ENCODE data around the gene ELK4. TPM values are rescaled to one million over a fixed set of nuclear protein-coding genes. Genes with fewer than 3 reads are reported as not detected.

Gene ELK4, protein sequence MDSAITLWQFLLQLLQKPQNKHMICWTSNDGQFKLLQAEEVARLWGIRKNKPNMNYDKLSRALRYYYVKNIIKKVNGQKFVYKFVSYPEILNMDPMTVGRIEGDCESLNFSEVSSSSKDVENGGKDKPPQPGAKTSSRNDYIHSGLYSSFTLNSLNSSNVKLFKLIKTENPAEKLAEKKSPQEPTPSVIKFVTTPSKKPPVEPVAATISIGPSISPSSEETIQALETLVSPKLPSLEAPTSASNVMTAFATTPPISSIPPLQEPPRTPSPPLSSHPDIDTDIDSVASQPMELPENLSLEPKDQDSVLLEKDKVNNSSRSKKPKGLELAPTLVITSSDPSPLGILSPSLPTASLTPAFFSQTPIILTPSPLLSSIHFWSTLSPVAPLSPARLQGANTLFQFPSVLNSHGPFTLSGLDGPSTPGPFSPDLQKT
- total RNA-seq (2014; rRNA removed; shearing (Covaris generic); ENCODE audit: low replicate concordance): 16.5 and 20.9 TPM in 2 replicates

DNA sequence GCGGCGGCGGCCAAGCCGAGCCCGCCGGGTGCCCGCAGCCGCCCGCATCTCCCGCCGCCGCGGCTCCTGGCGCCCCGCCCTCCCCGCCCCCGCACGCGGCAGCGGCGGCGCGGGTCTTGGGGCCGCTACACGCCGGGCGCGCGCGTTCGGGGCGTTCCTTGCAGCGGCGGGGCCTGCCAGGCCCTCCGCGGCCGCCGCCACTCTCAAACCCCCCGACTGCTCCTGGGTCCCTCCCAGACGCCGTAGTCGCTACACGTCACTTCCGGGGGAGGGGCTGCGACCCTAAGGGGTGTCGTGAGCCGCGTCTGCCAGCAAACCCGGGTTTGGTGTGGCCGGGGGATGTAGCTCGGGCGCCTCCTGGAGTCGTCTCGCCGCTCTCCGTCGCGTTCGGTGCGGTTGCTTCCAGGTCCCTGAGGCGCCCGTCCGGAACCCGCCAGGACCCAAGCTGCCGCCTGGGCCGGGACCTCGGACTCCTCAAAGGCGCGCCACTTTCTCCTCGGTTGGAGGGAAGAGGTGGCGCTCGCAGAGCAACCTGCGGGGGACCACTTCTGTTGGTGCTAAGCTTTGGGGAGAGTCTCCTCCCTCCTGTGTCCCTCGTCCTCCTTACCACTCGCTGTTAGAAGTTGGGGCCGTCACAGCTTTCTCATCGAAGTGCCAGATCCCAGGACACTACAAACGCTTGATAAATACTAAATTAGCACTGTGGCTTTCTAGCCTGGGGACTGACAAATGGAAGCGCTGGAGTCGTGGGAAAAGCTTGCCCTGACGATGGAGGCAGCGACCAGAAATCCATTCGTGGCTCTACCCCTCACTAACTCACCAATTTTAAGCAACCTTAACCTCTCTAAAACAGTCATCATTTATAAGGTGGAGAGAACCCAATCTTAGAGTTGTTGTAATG is at the start of gene ELK4:
ELK4 (minus strand) TSS at position 244 of the 901 bp plus-strand sequence. CDS start 8,129 bp downstream, outside the sequence.
- DNase-seq: peak; percentile 99
- no peaks in the 10 kb centered on the region for H3K9me3 ChIP-seq

DNA sequence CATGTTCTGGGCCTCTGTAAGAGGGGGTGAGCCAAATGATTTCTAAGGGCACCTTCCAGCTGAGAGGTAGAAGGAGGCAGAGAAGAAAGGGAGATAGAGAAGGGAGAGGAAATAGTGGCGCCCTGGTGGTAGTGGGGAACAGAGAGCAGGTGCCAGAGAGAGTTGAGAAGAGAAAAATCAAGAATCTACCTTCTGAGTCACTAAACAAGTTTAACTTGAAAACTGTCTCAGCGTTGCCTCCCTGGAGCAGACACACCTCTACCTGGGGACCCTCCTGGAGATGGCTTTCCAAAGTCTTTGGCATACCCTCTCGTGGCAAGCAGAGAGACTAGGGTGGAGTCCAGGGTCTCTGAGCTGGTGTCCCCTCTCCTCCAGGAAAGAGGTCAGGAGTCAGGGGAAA is 49.6 kb upstream of the ELK4 start:
- DNase-seq: no peak
- Histone ChIP-seq H3K9me3 (no peaks in the 10 kb centered on the region), H3K27me3 (peaks cover 4% of the 10 kb centered on the region; the same call in 1 of the 2 replicates), H3K36me3 (no peaks in the 10 kb centered on the region), H3K4me3 (no peak overlapping the region)

More for the DNA sequence above, at the start of gene ELK4:
- Histone ChIP-seq H3K27me3 (no peaks in the 10 kb centered on the region), H3K4me3 (peak within 1 kb of the TSS; percentile 87), H3K36me3 (peaks cover 18% of the 10 kb centered on the region)

DNA sequence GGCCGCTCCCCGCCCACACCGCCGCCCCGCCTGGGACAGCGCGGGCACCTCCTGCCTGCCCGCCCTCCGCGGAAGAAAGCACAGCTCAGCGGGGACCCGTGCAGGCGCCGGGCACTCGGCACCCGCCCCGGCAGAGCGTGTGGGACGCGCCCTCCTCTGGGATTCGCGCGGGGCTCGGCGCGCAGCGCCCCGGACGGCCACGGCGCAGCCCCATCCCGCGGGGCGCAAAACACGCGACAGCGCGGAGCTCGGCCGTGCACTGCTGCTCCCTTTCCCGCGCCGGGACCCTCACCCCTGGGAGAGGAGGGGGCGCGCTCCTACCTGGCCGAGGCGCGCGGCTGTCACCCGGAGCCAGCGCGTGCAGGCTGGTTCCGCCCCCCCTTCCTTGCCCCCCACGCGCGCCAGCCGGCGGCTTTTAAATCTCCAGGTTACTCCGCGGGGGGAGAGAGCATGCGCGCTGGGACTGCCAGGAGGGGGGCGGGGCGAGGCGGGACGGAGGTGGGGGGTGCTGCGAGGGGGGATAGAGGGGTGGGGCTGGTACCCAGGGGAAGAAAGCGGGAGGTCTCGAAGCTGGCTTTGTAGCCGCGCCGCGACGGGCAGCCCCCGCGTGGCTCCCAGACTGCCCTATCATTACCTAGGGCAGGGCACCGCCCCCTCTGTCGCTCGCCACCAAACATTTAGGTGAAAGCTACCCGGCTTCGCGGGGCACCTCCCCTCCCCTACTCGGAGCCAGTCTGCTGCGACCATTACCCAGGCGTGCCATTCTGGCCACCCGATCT is 48.5 kb upstream of the ELK4 start, which contains the start of gene SLC45A3:
SLC45A3 (minus strand) TSS at position 437 of the 779 bp plus-strand sequence. CDS start 15,853 bp downstream, outside the sequence.
- peaks cover 4% of the 10 kb centered on the region; the same call in 1 of the 2 replicates for H3K27me3 ChIP-seq
- peak within 1 kb of the TSS; percentile 57 for H3K4me3 ChIP-seq
- H3K36me3 ChIP-seq: no peaks in the 10 kb centered on the region
- no peaks in the 10 kb centered on the region for H3K9me3 ChIP-seq
- DNase-seq: peak; percentile 26

DNA sequence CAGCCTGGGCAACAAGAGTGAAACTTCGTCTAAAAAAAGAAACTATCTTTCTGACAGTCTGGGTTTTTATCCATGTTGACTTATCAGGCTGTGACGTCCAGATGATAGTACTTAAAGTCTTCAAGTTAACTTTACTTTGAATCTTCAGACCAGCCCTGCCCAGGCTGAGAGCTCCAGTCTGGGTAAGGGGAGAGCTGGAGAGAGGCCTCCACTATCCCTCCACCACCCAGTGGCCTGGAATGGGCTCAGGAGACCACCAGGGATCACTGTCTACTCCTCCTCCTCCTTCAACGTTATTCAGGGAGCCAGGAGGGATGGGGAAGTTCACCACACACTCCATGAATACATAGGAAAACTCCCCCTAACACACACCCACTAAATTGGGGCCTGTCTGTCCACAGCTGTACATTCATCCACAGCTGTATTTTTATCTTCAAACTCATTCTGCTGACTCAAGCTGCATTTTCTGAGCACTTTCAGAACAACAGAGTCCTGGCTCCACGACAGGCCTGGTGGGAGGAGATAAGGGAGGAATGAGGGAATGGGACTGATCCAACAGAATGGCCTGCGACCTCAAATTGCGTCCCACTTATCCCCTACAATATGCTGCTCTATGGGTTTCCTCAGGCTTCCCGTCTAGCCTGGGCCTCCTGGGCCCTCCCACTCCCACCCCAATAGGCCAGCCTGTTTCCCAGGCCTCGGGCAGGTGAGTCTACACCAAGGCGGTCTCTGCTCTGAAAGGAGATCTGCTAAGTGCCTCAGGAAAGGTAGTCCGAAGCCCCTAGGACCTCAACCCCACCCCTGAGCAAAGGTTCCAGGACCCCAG is 46.7 kb upstream of the ELK4 start:
- Histone ChIP-seq H3K36me3 (no peaks in the 10 kb centered on the region), H3K27me3 (peaks cover 4% of the 10 kb centered on the region; the same call in 1 of the 2 replicates), H3K4me3 (no peak overlapping the region), H3K9me3 (no peaks in the 10 kb centered on the region)
- no peak for DNase-seq

DNA sequence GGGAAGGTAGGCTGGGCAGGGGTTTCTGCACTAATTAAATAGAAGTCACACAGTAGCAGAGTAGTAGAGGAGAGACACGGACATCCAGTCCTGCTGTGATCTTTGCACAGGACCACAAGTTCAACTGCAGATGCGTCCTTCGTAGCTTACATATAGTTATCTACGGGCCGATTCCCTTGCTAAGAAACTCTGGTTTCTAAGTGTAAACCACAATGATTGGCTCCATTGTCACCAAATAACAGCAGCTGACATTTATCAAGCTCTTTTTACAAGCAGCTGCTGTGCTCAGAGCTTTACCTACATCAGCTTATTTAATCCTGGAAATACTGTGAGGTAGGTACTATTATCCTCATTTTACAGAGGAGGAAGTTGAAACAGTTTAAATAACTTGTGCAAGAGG is 45.4 kb upstream of the ELK4 start:
- Histone ChIP-seq H3K4me3 (no peak overlapping the region), H3K9me3 (no peaks in the 10 kb centered on the region), H3K36me3 (no peaks in the 10 kb centered on the region), H3K27me3 (peaks cover 4% of the 10 kb centered on the region; the same call in 1 of the 2 replicates)
- DNase-seq: no peak

DNA sequence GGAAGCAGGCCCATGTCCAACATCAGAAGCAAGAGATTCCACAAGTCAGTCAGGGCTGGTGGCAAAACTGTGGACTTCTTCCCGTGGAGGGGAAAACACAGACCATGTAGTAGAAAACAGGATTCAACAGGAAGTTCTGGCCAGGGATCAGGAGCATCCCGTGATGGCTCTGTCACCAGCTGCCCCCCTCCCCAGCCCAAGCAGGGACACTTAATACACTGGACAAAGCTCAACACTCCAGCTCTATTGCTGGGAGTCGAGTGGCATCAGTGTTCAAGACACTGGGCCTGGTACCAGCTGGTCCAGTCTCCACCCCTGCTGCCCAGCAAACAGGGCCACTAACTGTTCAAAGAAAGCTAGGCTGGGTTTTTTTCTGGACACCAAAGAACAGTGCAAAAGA is 44.8 kb upstream of the ELK4 start:
- no peaks in the 10 kb centered on the region for H3K9me3 ChIP-seq
- H3K4me3 ChIP-seq: no peak overlapping the region
- no peaks in the 10 kb centered on the region for H3K36me3 ChIP-seq
- H3K27me3 ChIP-seq: peaks cover 4% of the 10 kb centered on the region; the same call in 1 of the 2 replicates
- no peak for DNase-seq

DNA sequence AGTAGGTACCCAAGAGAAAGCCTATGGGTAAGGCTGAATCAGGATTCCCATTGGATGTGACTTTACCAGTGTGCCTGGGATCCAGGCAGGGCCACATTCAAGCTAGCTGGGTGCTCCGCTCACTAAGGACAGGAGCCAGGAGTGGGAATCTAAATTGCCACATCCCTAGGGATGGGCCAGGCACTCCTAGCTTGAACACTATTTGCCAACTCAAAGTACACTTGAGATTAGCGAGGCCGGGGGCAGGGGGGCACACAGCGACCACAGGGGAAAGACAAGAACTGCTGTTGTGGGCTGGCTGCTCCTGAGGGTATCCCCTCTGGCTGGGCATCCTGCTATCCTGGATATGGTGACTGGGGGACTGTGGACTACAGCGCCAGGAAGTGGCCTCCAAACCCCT is 44.2 kb upstream of the ELK4 start:
- no peak for DNase-seq
- H3K36me3 ChIP-seq: no peaks in the 10 kb centered on the region
- H3K4me3 ChIP-seq: no peak overlapping the region
- no peaks in the 10 kb centered on the region for H3K9me3 ChIP-seq
- H3K27me3 ChIP-seq: peaks cover 4% of the 10 kb centered on the region; the same call in 1 of the 2 replicates

DNA sequence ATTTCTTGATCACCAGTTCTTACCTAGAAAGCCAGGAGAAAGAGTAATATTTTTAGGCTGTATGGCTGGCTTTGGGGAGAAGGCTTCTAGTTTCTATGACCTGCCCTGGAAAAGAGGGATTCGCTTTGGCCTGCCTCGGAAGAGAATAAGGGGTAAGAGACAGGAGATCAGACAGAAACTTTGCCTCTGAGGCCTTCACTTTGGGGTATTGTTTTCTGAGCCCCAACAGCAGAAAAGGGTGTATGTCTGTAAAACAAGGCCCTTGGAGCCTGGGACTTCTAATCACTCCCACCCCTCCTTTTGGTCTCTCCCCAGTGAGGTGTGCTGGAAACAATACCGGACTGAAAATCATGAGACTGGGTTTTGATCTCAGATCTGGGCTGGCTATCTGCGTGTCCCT is 43.4 kb upstream of the ELK4 start:
- Histone ChIP-seq H3K4me3 (no peak overlapping the region), H3K27me3 (no peaks in the 10 kb centered on the region), H3K9me3 (no peaks in the 10 kb centered on the region), H3K36me3 (no peaks in the 10 kb centered on the region)
- DNase-seq: no peak

DNA sequence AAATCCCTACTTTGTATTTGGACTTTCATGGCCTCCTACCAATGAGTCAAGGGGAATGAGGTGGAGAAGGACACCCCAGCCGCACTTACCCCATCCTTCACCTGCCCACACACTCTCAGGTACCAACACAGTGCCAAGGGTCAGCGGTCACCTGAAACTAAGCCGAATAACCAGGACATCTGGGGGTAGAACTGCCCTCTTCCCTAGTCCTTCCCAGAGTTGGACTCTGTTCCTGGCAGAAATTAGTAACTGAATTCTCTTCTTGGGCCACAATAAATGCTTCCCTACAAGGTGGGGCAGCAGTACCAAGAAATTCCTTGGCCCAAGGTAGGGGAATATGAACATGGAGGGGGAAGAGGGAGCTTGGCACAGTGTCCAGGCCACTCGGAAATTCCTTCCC is 41.2 kb upstream of the ELK4 start:
- no peaks in the 10 kb centered on the region for H3K27me3 ChIP-seq
- H3K36me3 ChIP-seq: no peaks in the 10 kb centered on the region
- H3K9me3 ChIP-seq: no peaks in the 10 kb centered on the region
- no peak for DNase-seq
- no peak overlapping the region for H3K4me3 ChIP-seq

DNA sequence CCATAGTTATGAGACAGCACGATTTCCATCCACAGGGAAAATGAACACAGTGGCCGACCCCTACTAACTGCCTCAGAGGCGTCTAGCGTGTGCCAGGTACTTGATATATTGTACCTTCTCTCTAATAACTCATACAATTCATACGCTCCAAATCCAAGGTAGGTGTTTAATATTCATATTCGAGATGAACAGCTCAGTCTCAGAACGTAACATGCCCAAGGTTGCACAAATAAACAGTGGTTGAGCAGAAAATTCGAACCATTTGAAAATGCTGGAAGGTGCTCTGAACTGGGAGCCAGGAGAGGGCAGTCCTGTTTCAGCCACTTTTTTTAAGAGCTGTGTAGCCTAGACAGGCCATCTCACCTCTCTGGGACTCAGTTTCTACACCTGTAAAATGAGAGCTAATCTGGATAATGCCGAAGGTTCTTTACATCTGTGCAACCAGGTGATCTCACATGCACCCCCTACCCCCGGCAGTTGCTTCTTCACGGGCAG is 40.6 kb upstream of the ELK4 start:
- Histone ChIP-seq H3K9me3 (no peaks in the 10 kb centered on the region), H3K4me3 (no peak overlapping the region), H3K36me3 (no peaks in the 10 kb centered on the region), H3K27me3 (no peaks in the 10 kb centered on the region)
- no peak for DNase-seq

DNA sequence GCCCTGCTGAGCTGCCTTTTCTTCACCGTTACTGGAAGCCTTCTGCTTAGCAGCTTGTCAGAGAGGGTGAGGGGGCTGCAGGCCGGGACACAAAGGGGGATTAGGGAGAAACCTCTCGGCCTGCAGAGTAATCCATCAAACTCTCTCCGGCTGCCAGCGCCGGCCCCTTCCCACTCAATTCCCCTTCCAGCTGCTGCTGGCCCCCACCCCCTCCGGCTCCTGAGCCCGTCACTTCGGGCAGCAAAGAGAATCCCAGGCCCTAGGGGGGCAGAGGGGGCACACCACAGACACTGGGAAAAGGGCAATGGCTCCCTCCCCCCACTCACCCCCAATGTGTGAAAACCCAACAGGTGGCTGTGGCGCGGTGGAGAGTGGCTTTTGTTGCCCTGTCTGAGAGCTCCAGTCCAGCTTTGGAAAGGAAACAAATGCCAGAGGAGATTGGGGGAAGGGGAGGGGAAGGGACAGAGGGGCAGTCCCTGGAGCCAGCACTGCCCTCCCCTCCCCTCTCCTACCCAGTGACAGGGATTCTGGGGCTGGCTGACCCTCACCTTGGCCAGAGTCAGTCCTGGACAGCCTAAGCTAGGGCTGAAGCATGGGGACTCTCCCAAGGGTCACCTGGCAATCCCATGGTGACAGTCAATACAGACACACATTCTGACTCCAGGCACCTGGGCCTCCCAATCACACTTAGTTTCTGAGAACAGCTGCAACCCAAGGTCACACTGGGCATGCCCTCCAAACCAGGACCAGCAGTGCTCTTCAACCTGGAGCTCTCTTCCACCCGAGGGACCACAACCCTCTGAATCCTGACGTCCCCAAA is 39.0 kb upstream of the ELK4 start:
- no peaks in the 10 kb centered on the region for H3K27me3 ChIP-seq
- H3K36me3 ChIP-seq: no peaks in the 10 kb centered on the region
- H3K4me3 ChIP-seq: no peak overlapping the region
- DNase-seq: no peak
- no peaks in the 10 kb centered on the region for H3K9me3 ChIP-seq

DNA sequence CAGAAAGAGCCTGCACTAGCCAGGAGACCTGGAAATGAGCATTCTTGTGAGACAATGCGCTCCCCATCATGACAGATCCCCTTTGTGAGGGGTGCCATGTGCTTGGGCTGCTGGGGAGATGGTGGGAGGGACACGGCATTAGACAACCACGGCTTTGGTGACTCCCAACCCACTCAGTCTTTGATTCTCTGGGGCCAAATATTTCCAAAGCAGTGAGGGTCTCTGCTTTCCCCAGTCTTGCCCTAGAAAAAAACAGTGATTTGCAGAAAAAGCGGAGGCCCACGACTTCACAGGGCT is 38.3 kb upstream of the ELK4 start:
- Histone ChIP-seq H3K4me3 (no peak overlapping the region), H3K9me3 (no peaks in the 10 kb centered on the region), H3K36me3 (no peaks in the 10 kb centered on the region), H3K27me3 (no peaks in the 10 kb centered on the region)
- DNase-seq: no peak

DNA sequence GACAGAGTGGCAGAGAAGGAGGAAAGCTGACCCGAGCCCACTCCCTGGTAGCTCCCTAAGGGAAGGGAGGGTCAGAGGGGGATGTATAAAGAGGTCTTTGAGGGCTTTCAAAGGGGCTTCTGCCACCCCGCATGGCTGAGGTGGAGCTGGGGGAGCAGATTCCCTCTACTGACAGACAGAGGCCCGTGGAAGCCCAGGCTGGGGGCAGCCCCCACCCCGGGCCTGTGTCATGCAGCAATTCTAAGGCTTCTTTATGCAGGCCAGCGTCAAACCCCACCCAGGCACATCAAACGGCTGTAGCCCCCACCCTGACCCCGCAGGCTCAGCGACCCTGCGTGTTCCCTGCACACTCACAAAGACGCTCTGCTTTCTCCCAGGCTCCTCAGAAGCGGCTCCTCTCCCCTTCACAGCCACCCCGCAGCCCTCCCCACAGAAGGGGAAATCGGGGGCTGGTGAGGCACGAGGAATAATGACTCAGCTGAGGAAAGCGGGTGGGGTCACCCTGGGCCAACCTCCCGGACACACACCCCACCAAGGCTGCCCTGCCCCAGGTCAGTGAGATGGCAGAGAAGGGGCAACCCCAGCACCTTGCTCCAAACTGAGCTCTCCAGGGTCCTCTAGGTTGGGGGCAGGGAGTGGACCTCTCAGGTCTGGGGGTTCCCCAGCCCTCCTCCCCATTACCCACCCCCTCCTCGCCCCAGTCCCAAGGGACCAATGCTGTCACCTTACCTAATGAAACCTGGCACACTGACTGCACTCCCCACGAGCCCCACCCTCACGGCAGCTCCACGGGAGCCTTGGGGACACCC is 37.7 kb upstream of the ELK4 start:
- no peak for DNase-seq
- Histone ChIP-seq H3K9me3 (no peaks in the 10 kb centered on the region), H3K27me3 (no peaks in the 10 kb centered on the region), H3K36me3 (no peaks in the 10 kb centered on the region), H3K4me3 (no peak overlapping the region)

DNA sequence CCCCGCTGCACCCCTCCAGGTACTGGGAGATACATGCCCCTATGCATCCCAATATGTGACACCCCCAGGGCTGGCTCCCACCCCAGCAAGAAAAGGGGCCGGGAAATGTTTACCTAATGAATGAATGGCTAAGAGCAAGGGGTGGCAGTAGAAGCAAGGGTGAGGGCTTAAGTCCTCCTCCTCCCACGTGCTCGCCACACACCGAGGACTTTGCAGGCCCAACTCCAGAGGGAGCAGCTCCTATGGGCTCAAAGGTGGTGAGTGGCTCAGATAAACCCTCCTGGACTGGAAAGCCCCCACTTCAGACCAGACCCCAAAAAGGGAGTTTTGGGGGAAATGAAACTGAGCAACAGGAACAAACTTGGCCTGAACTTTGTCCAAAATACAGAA is 37.1 kb upstream of the ELK4 start:
- Histone ChIP-seq H3K9me3 (no peaks in the 10 kb centered on the region), H3K27me3 (no peaks in the 10 kb centered on the region), H3K36me3 (no peaks in the 10 kb centered on the region), H3K4me3 (no peak overlapping the region)
- no peak for DNase-seq
